Activated CD8-positive, alpha-beta memory T cell treated with anti-CD3 and anti-CD28 coated beads, Interleukin-2, amount 50 U/mL, for 48 hours (primary cell): Measurements from ENCODE around the gene DENND1B.

Source experiments
- DNase-seq: peaks from one replicate; pipeline ENCODE4 v3.0.0-alpha.2; 2020

DENND1B gene

GRCh38 chr1:197462539-197462938 lies 312.7 kb downstream of the DENND1B start:
- DNase-seq = no peak
